ENCODE measurements around the gene GINS3.

GINS3 gene

GRCh38 chr16:58421529-58421928 is 29.3 kb downstream of the GINS3 start:
- H2BK15ac ChIP-seq (replicated peaks; ENCODE audit: low read depth) = no peak overlapping the region
- no peak for DNase-seq
- H4K5ac ChIP-seq (ENCODE audit: low read length) = no peak overlapping the region
- H3K56ac ChIP-seq (ENCODE audit: low read length) = no peak overlapping the region
- H3K79me1 ChIP-seq (ENCODE audit: low read length) = no peaks in the 10 kb centered on the region
- H2BK120ac ChIP-seq (ENCODE audit: low read depth, low read length) = no peak overlapping the region
- no peaks in the 10 kb centered on the region for H3K36me3 ChIP-seq (ENCODE audit: control insufficient read depth, insufficient read depth, low read length)
- H4K8ac ChIP-seq (ENCODE audit: low read depth, low read length) = no peak overlapping the region
- H3K4me1 ChIP-seq (ENCODE audit: control insufficient read depth, low read depth, low read length) = peaks cover 3% of the 10 kb centered on the region
- no peak overlapping the region for H3K27ac ChIP-seq (ENCODE audit: low read depth, low read length)
- no peaks in the 10 kb centered on the region for H3K79me2 ChIP-seq (ENCODE audit: control insufficient read depth, insufficient read depth, low read length)
- H3K18ac ChIP-seq (ENCODE audit: low read length) = no peak overlapping the region
- H3K4me2 ChIP-seq (ENCODE audit: low read length) = no peak overlapping the region
- no peak overlapping the region for H2BK5ac ChIP-seq (ENCODE audit: low read length)
- no CpG with 5 or more reads among the region's 5 CpGs for WGBS (ENCODE audit: extremely low coverage, insufficient coverage, low lambda C conversion rate)
- H3K4me3 ChIP-seq (ENCODE audit: low read length) = no peak overlapping the region
- no peak overlapping the region for H3K9ac ChIP-seq (ENCODE audit: low read length)
- no peak overlapping the region for H3K4ac ChIP-seq (ENCODE audit: low read depth, low read length)
- H3K27me3 ChIP-seq (ENCODE audit: insufficient read depth, low read length, poor library complexity) = no peaks in the 10 kb centered on the region
- H2AK5ac ChIP-seq (ENCODE audit: low read length) = no peak overlapping the region
- no peak overlapping the region for H3K23ac ChIP-seq (ENCODE audit: low read length)

GRCh38 chr16:58422809-58423208 is 30.5 kb downstream of the GINS3 start:
- H3K27ac ChIP-seq (ENCODE audit: low read depth, low read length) = no peak overlapping the region
- peaks cover 3% of the 10 kb centered on the region for H3K4me1 ChIP-seq (ENCODE audit: control insufficient read depth, low read depth, low read length)
- no peak overlapping the region for H2AK5ac ChIP-seq (ENCODE audit: low read length)
- no peak overlapping the region for H4K5ac ChIP-seq (ENCODE audit: low read length)
- H3K23ac ChIP-seq (ENCODE audit: low read length) = no peak overlapping the region
- H3K79me1 ChIP-seq (ENCODE audit: low read length) = no peaks in the 10 kb centered on the region
- no peaks in the 10 kb centered on the region for H3K79me2 ChIP-seq (ENCODE audit: control insufficient read depth, insufficient read depth, low read length)
- H3K18ac ChIP-seq (ENCODE audit: low read length) = no peak overlapping the region
- no peaks in the 10 kb centered on the region for H3K27me3 ChIP-seq (ENCODE audit: insufficient read depth, low read length, poor library complexity)
- H2BK120ac ChIP-seq (ENCODE audit: low read depth, low read length) = no peak overlapping the region
- no peak overlapping the region for H3K9ac ChIP-seq (ENCODE audit: low read length)
- H2BK5ac ChIP-seq (ENCODE audit: low read length) = no peak overlapping the region
- H4K8ac ChIP-seq (ENCODE audit: low read depth, low read length) = no peak overlapping the region
- H3K4me2 ChIP-seq (ENCODE audit: low read length) = no peak overlapping the region
- WGBS (ENCODE audit: extremely low coverage, insufficient coverage, low lambda C conversion rate) = no CpG with 5 or more reads among the region's 4 CpGs
- no peak overlapping the region for H2BK15ac ChIP-seq (replicated peaks; ENCODE audit: low read depth)
- no peak for DNase-seq
- no peak overlapping the region for H3K4ac ChIP-seq (ENCODE audit: low read depth, low read length)
- H3K36me3 ChIP-seq (ENCODE audit: control insufficient read depth, insufficient read depth, low read length) = no peaks in the 10 kb centered on the region
- no peak overlapping the region for H3K56ac ChIP-seq (ENCODE audit: low read length)
- H3K4me3 ChIP-seq (ENCODE audit: low read length) = no peak overlapping the region

GRCh38 chr16:58425245-58425644 is 33.0 kb downstream of the GINS3 start:
- H2BK120ac ChIP-seq (ENCODE audit: low read depth, low read length) = no peak overlapping the region
- no peak overlapping the region for H3K56ac ChIP-seq (ENCODE audit: low read length)
- H3K4me2 ChIP-seq (ENCODE audit: low read length) = no peak overlapping the region
- no peak overlapping the region for H4K8ac ChIP-seq (ENCODE audit: low read depth, low read length)
- H3K23ac ChIP-seq (ENCODE audit: low read length) = no peak overlapping the region
- no peak overlapping the region for H2BK5ac ChIP-seq (ENCODE audit: low read length)
- H3K4ac ChIP-seq (ENCODE audit: low read depth, low read length) = no peak overlapping the region
- no peak overlapping the region for H4K5ac ChIP-seq (ENCODE audit: low read length)
- H3K79me2 ChIP-seq (ENCODE audit: control insufficient read depth, insufficient read depth, low read length) = no peaks in the 10 kb centered on the region
- H3K79me1 ChIP-seq (ENCODE audit: low read length) = no peaks in the 10 kb centered on the region
- H2BK15ac ChIP-seq (replicated peaks; ENCODE audit: low read depth) = no peak overlapping the region
- no peaks in the 10 kb centered on the region for H3K36me3 ChIP-seq (ENCODE audit: control insufficient read depth, insufficient read depth, low read length)
- no peak overlapping the region for H3K18ac ChIP-seq (ENCODE audit: low read length)
- H3K27ac ChIP-seq (ENCODE audit: low read depth, low read length) = no peak overlapping the region
- WGBS (ENCODE audit: extremely low coverage, insufficient coverage, low lambda C conversion rate) = no CpG with 5 or more reads among the region's 8 CpGs
- H3K4me3 ChIP-seq (ENCODE audit: low read length) = no peak overlapping the region
- no peaks in the 10 kb centered on the region for H3K27me3 ChIP-seq (ENCODE audit: insufficient read depth, low read length, poor library complexity)
- H3K4me1 ChIP-seq (ENCODE audit: control insufficient read depth, low read depth, low read length) = no peaks in the 10 kb centered on the region
- no peak overlapping the region for H2AK5ac ChIP-seq (ENCODE audit: low read length)
- no peak overlapping the region for H3K9ac ChIP-seq (ENCODE audit: low read length)
- no peak for DNase-seq

- no peak overlapping the region for H2AK5ac ChIP-seq (ENCODE audit: low read length)
- H3K4me2 ChIP-seq (ENCODE audit: low read length) = no peak overlapping the region
- no peak overlapping the region for H3K18ac ChIP-seq (ENCODE audit: low read length)
- H3K36me3 ChIP-seq (ENCODE audit: control insufficient read depth, insufficient read depth, low read length) = no peaks in the 10 kb centered on the region
- H3K27me3 ChIP-seq (ENCODE audit: insufficient read depth, low read length, poor library complexity) = no peaks in the 10 kb centered on the region
- H3K23ac ChIP-seq (ENCODE audit: low read length) = no peak overlapping the region
- H2BK120ac ChIP-seq (ENCODE audit: low read depth, low read length) = no peak overlapping the region
- no peaks in the 10 kb centered on the region for H3K4me1 ChIP-seq (ENCODE audit: control insufficient read depth, low read depth, low read length)
- no peak overlapping the region for H2BK15ac ChIP-seq (replicated peaks; ENCODE audit: low read depth)
- H3K56ac ChIP-seq (ENCODE audit: low read length) = no peak overlapping the region
- H3K79me1 ChIP-seq (ENCODE audit: low read length) = no peaks in the 10 kb centered on the region
- H3K79me2 ChIP-seq (ENCODE audit: control insufficient read depth, insufficient read depth, low read length) = no peaks in the 10 kb centered on the region
- no peak overlapping the region for H4K5ac ChIP-seq (ENCODE audit: low read length)
- H2BK5ac ChIP-seq (ENCODE audit: low read length) = no peak overlapping the region
- H3K27ac ChIP-seq (ENCODE audit: low read depth, low read length) = no peak overlapping the region
- no peak for DNase-seq
- no peak overlapping the region for H3K4ac ChIP-seq (ENCODE audit: low read depth, low read length)
- H4K8ac ChIP-seq (ENCODE audit: low read depth, low read length) = no peak overlapping the region
- no peak overlapping the region for H3K4me3 ChIP-seq (ENCODE audit: low read length)
- no CpG with 5 or more reads among the region's 10 CpGs for WGBS (ENCODE audit: extremely low coverage, insufficient coverage, low lambda C conversion rate)
- no peak overlapping the region for H3K9ac ChIP-seq (ENCODE audit: low read length)
Observed at GRCh38 chr16:58425756-58426494, 33.7 kb downstream of the GINS3 start.

- Histone ChIP-seq H3K36me3 (ENCODE audit: control insufficient read depth, insufficient read depth, low read length) (no peaks in the 10 kb centered on the region), H3K4me1 (ENCODE audit: control insufficient read depth, low read depth, low read length) (no peaks in the 10 kb centered on the region), H2BK15ac (replicated peaks; ENCODE audit: low read depth) (no peak overlapping the region), H3K79me1 (ENCODE audit: low read length) (no peaks in the 10 kb centered on the region), H2AK5ac (ENCODE audit: low read length) (no peak overlapping the region), H3K4ac (ENCODE audit: low read depth, low read length) (no peak overlapping the region), H2BK120ac (ENCODE audit: low read depth, low read length) (no peak overlapping the region), H3K79me2 (ENCODE audit: control insufficient read depth, insufficient read depth, low read length) (no peaks in the 10 kb centered on the region), H2BK5ac (ENCODE audit: low read length) (no peak overlapping the region), H3K27me3 (ENCODE audit: insufficient read depth, low read length, poor library complexity) (no peaks in the 10 kb centered on the region), H3K27ac (ENCODE audit: low read depth, low read length) (no peak overlapping the region), H3K23ac (ENCODE audit: low read length) (no peak overlapping the region), H3K18ac (ENCODE audit: low read length) (no peak overlapping the region), H3K4me3 (ENCODE audit: low read length) (no peak overlapping the region), H4K8ac (ENCODE audit: low read depth, low read length) (no peak overlapping the region), H3K4me2 (ENCODE audit: low read length) (no peak overlapping the region), H3K56ac (ENCODE audit: low read length) (no peak overlapping the region), H4K5ac (ENCODE audit: low read length) (no peak overlapping the region), H3K9ac (ENCODE audit: low read length) (no peak overlapping the region)
- no CpG with 5 or more reads among the region's 2 CpGs for WGBS (ENCODE audit: extremely low coverage, insufficient coverage, low lambda C conversion rate)
- DNase-seq = no peak
Observed at GRCh38 chr16:58426966-58427365, 34.7 kb downstream of the GINS3 start.

Measured in mesendoderm (in vitro differentiated cells).